Measurements from ENCODE around the gene GNA15.

The GNA15 gene

GRCh38 chr19:3106509-3107141 lies 29.2 kb upstream of the GNA15 start:
- no peak for DNase-seq (ENCODE audit: low spot score)

- DNase-seq (ENCODE audit: low spot score) = no peak
Measured at GRCh38 chr19:3107658-3108057, 28.2 kb upstream of the GNA15 start.

GRCh38 chr19:3108775-3109174 lies 27.1 kb upstream of the GNA15 start:
- peak; percentile 74 for DNase-seq (ENCODE audit: low spot score)

- no peak for DNase-seq (ENCODE audit: low spot score)
Measured at GRCh38 chr19:3109491-3109890, 26.3 kb upstream of the GNA15 start.

- no peak for DNase-seq (ENCODE audit: low spot score)
Measured at GRCh38 chr19:3110126-3110825, 25.6 kb upstream of the GNA15 start.

- DNase-seq (ENCODE audit: low spot score) = no peak
Measured at GRCh38 chr19:3111586-3112247, 24.1 kb upstream of the GNA15 start.

GRCh38 chr19:3112375-3113099 lies 23.3 kb upstream of the GNA15 start:
- no peak for DNase-seq (ENCODE audit: low spot score)

- no peak for DNase-seq (ENCODE audit: low spot score)
Measured at GRCh38 chr19:3113100-3114017, 22.5 kb upstream of the GNA15 start.

- no peak for DNase-seq (ENCODE audit: low spot score)
Measured at GRCh38 chr19:3114018-3114726, 21.7 kb upstream of the GNA15 start.

GRCh38 chr19:3114811-3115210 lies 21.0 kb upstream of the GNA15 start:
- no peak for DNase-seq (ENCODE audit: low spot score)

GRCh38 chr19:3115411-3115810 lies 20.4 kb upstream of the GNA15 start:
- DNase-seq (ENCODE audit: low spot score) = no peak

- no peak for DNase-seq (ENCODE audit: low spot score)
Measured at GRCh38 chr19:3115916-3116602, 19.8 kb upstream of the GNA15 start.

- no peak for DNase-seq (ENCODE audit: low spot score)
Measured at GRCh38 chr19:3116621-3117020, 19.2 kb upstream of the GNA15 start.

- no peak for DNase-seq (ENCODE audit: low spot score)
Measured at GRCh38 chr19:3117716-3118115, 18.1 kb upstream of the GNA15 start.

GRCh38 chr19:3118232-3119070 lies 17.4 kb upstream of the GNA15 start:
- no peak for DNase-seq (ENCODE audit: low spot score)

GRCh38 chr19:3119071-3119595 lies 16.7 kb upstream of the GNA15 start:
- DNase-seq (ENCODE audit: low spot score) = no peak

- no peak for DNase-seq (ENCODE audit: low spot score)
Measured at GRCh38 chr19:3119693-3120380, 16.0 kb upstream of the GNA15 start.

GRCh38 chr19:3120611-3121276 lies 15.1 kb upstream of the GNA15 start:
- no peak for DNase-seq (ENCODE audit: low spot score)
